K562 (cell line): ENCODE measurements around the gene PNMA8B. TPM values are rescaled to one million over a fixed set of nuclear protein-coding genes. Genes with fewer than 3 reads are reported as not detected.

ENCODE experiments used
- ATAC-seq: fragments of 200-7000 bp; cut with Tn5 transposase; 3 replicates; pipeline ENCODE4 v1.9.1; 2020; ENCODE audit warnings: moderate library complexity
- BruUV-seq: library from RNA; stranded (reverse); fragments of 400-500 nt; replicated peaks from 2 replicates; lab custom pipeline; 2021; lab: Mats Ljungman, UMichigan
- CTCF ChIA-PET: fragments of 300-600 bp; formaldehyde crosslinking; extraction: SDS; loops from one replicate; lab custom pipeline; 2021; ENCODE audit warnings: low intra/inter-chr PET ratio; lab: Yijun Ruan, JAX
- POLR2A ChIA-PET: fragments of 300-600, 350-650 bp; sonication (Branson Sonifier 250); formaldehyde crosslinking; extraction: SDS; loops from one replicate; lab custom pipeline; 2021; ENCODE audit warnings: antibody characterized with exemption, inconsistent platforms; lab: Yijun Ruan, JAX
- DNase-seq, 4 experiments: peaks; one replicate each; pipeline versions ENCODE4 v3.0.0 to v3.0.0-alpha.2; 2011 to 2018; ENCODE audit warnings: low spot score in 3 of 4, mixed read lengths in 3 of 4; ENCODE audit errors: extremely low read depth in 1 of 4
- FAIRE-seq: peaks from 2 replicates; lab custom pipeline; 2011; peaks lifted over from hg19 to GRCh38; lab: Jason Lieb, UNC
- H2AFZ ChIP-seq: 2 replicates; pipeline ENCODE4 v1.6.0; 2011; ENCODE audit warnings: low read depth, low read length, control low read depth, inconsistent platforms
- H3K27ac ChIP-seq: fragments of 200-600 bp; 3 replicates; pipeline ENCODE4 v1.8.0; 2011; ENCODE audit warnings: low read depth, mild to moderate bottlenecking, control low read depth, inconsistent platforms, low read length, moderate library complexity, mixed read lengths; ENCODE audit errors: extremely low read depth
- H3K27me3 ChIP-seq, 2 experiments: fragments of 300-600 bp in 1 of 2; 2 replicates in 1 of 2; 3 replicates in 1 of 2; pipeline versions ENCODE4 v1.6.0 to v1.8.0; 2011; ENCODE audit warnings: inconsistent platforms in 2 of 2, low read length in 2 of 2, mild to moderate bottlenecking in 1 of 2, mixed read lengths in 1 of 2, moderate library complexity in 1 of 2; ENCODE audit not compliant: control insufficient read depth in 2 of 2, insufficient read depth in 2 of 2
- H3K36me3 ChIP-seq: fragments of 300-600 bp; 3 replicates; pipeline ENCODE4 v1.8.0; 2011; ENCODE audit warnings: mild to moderate bottlenecking, low read length, inconsistent platforms; ENCODE audit not compliant: control insufficient read depth, insufficient read depth
- H3K4me1 ChIP-seq, 2 experiments: fragments of 200-600 bp in 1 of 2; replicated peaks in 1 of 2; 2 replicates in 1 of 2; 3 replicates in 1 of 2; pipeline versions ENCODE4 v1.5.1 to v1.8.0; 2011; ENCODE audit warnings: inconsistent platforms in 2 of 2, low read length in 2 of 2, mild to moderate bottlenecking in 1 of 2, mixed read lengths in 1 of 2, moderate library complexity in 1 of 2; ENCODE audit not compliant: control insufficient read depth in 2 of 2, insufficient read depth in 2 of 2
- H3K4me2 ChIP-seq: 2 replicates; pipeline ENCODE4 v1.6.1; 2011; ENCODE audit warnings: low read length, control low read depth, inconsistent platforms, mixed read lengths; ENCODE audit not compliant: insufficient read depth
- H3K4me3 ChIP-seq: fragments of 200-600 bp; sonication (generic), shearing (Covaris generic); 2 replicates; pipeline ENCODE4 v1.5.1; 2016; ENCODE audit warnings: control low read depth, inconsistent platforms
- H3K79me2 ChIP-seq: fragments of 200-600 bp; 3 replicates; pipeline ENCODE4 v1.8.0; 2011; ENCODE audit warnings: low read length, inconsistent platforms; ENCODE audit not compliant: control insufficient read depth, insufficient read depth
- H3K9ac ChIP-seq, 2 experiments: 2 replicates each; pipeline versions ENCODE4 v1.6.0 to v1.6.1; 2011; ENCODE audit warnings: low read depth in 2 of 2, low read length in 2 of 2, control low read depth in 1 of 2, inconsistent platforms in 1 of 2, mild to moderate bottlenecking in 1 of 2, mixed read lengths in 1 of 2; ENCODE audit not compliant: insufficient read depth in 1 of 2
- H3K9me1 ChIP-seq: one replicate; pipeline ENCODE4 v1.6.0; 2011; ENCODE audit warnings: inconsistent platforms, mild to moderate bottlenecking, low read length, moderate library complexity; ENCODE audit not compliant: control insufficient read depth, insufficient read depth
- H3K9me3 ChIP-seq: replicated peaks from 2 replicates; pipeline ENCODE4 v1.5.1; 2011; ENCODE audit warnings: low read depth, low read length, inconsistent platforms; ENCODE audit not compliant: control insufficient read depth, insufficient read depth
- H4K20me1 ChIP-seq: replicated peaks from 2 replicates; pipeline ENCODE4 v1.6.1; 2011; ENCODE audit warnings: low read length, inconsistent platforms, mixed read lengths; ENCODE audit not compliant: control insufficient read depth, insufficient read depth
- C11orf30 ChIP-seq: fragments of 450-650 bp; IDR thresholded peaks from 2 replicates; pipeline ENCODE4 v1.6.1; 2016; ENCODE audit warnings: low read depth, mild to moderate bottlenecking
- CAMTA2 ChIP-seq: fragments of 250-450 bp; sonication (Bioruptor Pico); conservative IDR thresholded peaks from 2 replicates; pipeline ENCODE4 v1.5.1; 2022
- CREB1 ChIP-seq, 2 experiments: sonication (generic) in 1 of 2; formaldehyde crosslinking in 1 of 2; IDR thresholded peaks; 2 replicates each; pipeline versions ENCODE4 v1.6.1 to v1.8.0; 2012 to 2022; ENCODE audit warnings: inconsistent platforms in 1 of 2, mild to moderate bottlenecking in 1 of 2, missing genetic modification reagents in 1 of 2, moderate library complexity in 1 of 2
- CSDE1 ChIP-seq, 2 experiments: fragments of 450-650 bp; IDR thresholded peaks; 2 replicates each; pipeline ENCODE4 v1.6.1; 2016; ENCODE audit warnings: mild to moderate bottlenecking in 1 of 2
- DNMT1 ChIP-seq: fragments of 450-650 bp; IDR thresholded peaks from 2 replicates; pipeline ENCODE4 v1.6.1; 2016; ENCODE audit warnings: antibody characterized with exemption, mild to moderate bottlenecking
- FOXJ2 ChIP-seq: fragments of 200-800 bp; sonication (Bioruptor generic); IDR thresholded peaks from 2 replicates; pipeline ENCODE4 v1.6.1; 2016; ENCODE audit warnings: missing genetic modification characterization, missing compliant biosample characterization
- JUND ChIP-seq, 2 experiments: IDR thresholded peaks; 2 replicates in 1 of 2; 3 replicates in 1 of 2; pipeline ENCODE4 v1.6.1; 2011; ENCODE audit warnings: borderline replicate concordance in 2 of 2, low read depth in 2 of 2, low read length in 2 of 2, improper control_type of control experiment in 1 of 2, missing biosample characterization in 1 of 2, missing genetic modification characterization in 1 of 2, missing genetic modification reagents in 1 of 2
- MEIS2 ChIP-seq: fragments of 450-650 bp; IDR thresholded peaks from 2 replicates; pipeline ENCODE4 v1.6.1; 2014; ENCODE audit warnings: mild to moderate bottlenecking; ENCODE audit not compliant: partially characterized antibody
- RERE ChIP-seq: sonication (generic); formaldehyde crosslinking; IDR thresholded peaks from 2 replicates; pipeline ENCODE4 v1.8.0; 2023; ENCODE audit warnings: missing genetic modification reagents, mild to moderate bottlenecking, borderline replicate concordance
- SRF ChIP-seq, 2 experiments: fragments of 250-450, 450-650 bp in 1 of 2; sonication (Bioruptor Pico) in 1 of 2; sonication (generic) in 1 of 2; formaldehyde crosslinking; IDR thresholded peaks; 2 replicates each; pipeline versions ENCODE4 v1.5.0 to v1.5.1; 2020 to 2022; ENCODE audit warnings: mild to moderate bottlenecking in 1 of 2, missing genetic modification reagents in 1 of 2
- TEAD4 ChIP-seq, 2 experiments: sonication (generic) in 1 of 2; formaldehyde crosslinking in 1 of 2; IDR thresholded peaks; 2 replicates each; pipeline versions ENCODE4 v1.6.1 to v1.8.0; 2012 to 2022; ENCODE audit warnings: borderline replicate concordance in 1 of 2, inconsistent platforms in 1 of 2, low read length in 1 of 2, mild to moderate bottlenecking in 1 of 2, missing genetic modification reagents in 1 of 2
- ZNF224 ChIP-seq: sonication (generic); formaldehyde crosslinking; IDR thresholded peaks from 2 replicates; pipeline ENCODE4 v1.8.0; 2022; ENCODE audit warnings: mild to moderate bottlenecking, missing genetic modification reagents
- ZNF644 ChIP-seq: fragments of 200-800 bp; sonication (Bioruptor generic); IDR thresholded peaks from 2 replicates; pipeline ENCODE4 v1.6.1; 2016; ENCODE audit warnings: low read depth, missing genetic modification characterization, missing compliant biosample characterization
- ZNF764 ChIP-seq: fragments of 250-450 bp; sonication (Bioruptor Pico); IDR thresholded peaks from 2 replicates; pipeline ENCODE4 v1.4.0; 2020; ENCODE audit warnings: low read depth, mild to moderate bottlenecking, moderate library complexity
- WGBS: fragments of 100-300 bp; shearing (Covaris generic); methylation state at CpG from one replicate; pipeline ENCODE4 v1.1.6; 2016; ENCODE audit warnings: low coverage, mixed read lengths; ENCODE audit not compliant: insufficient coverage; ENCODE audit errors: missing lambda C conversion rate; 5-methylcytosine and 5-hydroxymethylcytosine counted together
- in situ Hi-C: fragments of 300-500 bp; cut with MboI; formaldehyde crosslinking; loops from 4 replicates; pipeline ENCODE4 v1.15.0; 2018; ENCODE audit warnings: inconsistent platforms, mixed read lengths
- intact Hi-C: fragments of 100-400 bp; cut with micrococcal nuclease; formaldehyde crosslinking; loops from 2 replicates; pipeline ENCODE4 v1.14.2; 2022
- polyA plus RNA-seq, 8 experiments: library from polyadenylated mRNA; depleted of rRNA in 4 of 8; stranded (reverse) in 5 of 8; unstranded in 3 of 8; fragments of >200 nt; fragmentation: Nextera tagmentation in 2 of 8; fragmentation: Illumina TruSeq in 1 of 8; extraction: Ambion mirVana in 2 of 8; extraction: Trizol in 1 of 8; gene quantifications; 2 replicates each; pipeline versions ENCODE4 v1.2.1 to v1.2.3, GENCODE V29; 2011 to 2014; ENCODE audit warnings: inconsistent platforms in 1 of 8, missing spikeins in 1 of 8
- total RNA-seq, 7 experiments: library from RNA; depleted of rRNA in 6 of 7; stranded (reverse); fragments of >200 nt in 6 of 7; fragmentation: Illumina TruSeq in 2 of 7; extraction: Trizol in 2 of 7; gene quantifications; 2 replicates each; pipeline versions ENCODE4 v1.2.1 to v1.2.3, GENCODE V29; 2011 to 2021; ENCODE audit warnings: low replicate concordance in 1 of 7

The PNMA8B gene
- total and polyA plus RNA-seq, 9 of the 15 experiments (the other 6 are each of a cell fraction or from before 2014, with no cell fraction given), result not detected

GRCh38 chr19:46524308-46524707 is 28.6 kb upstream of the PNMA8B start:
- Histone ChIP-seq H3K9me1 (no peaks in the 10 kb centered on the region), H3K79me2 (no peaks in the 10 kb centered on the region), H3K4me2 (no peak overlapping the region), H4K20me1 (no peaks in the 10 kb centered on the region), H3K9me3 (no peaks in the 10 kb centered on the region; the same call in none of the 2 replicates), H3K4me3 (no peak overlapping the region), H3K4me1 (peaks cover 0 to 11% of the 10 kb centered on the region in 2 experiments; a peak in 1 of 5 replicates), H3K27ac (no peak overlapping the region), H2AFZ (no peak overlapping the region), H3K27me3 (peaks cover 0 to 10% of the 10 kb centered on the region in 2 experiments; a peak in 1 of 5 replicates), H3K9ac (no peak overlapping the region), H3K36me3 (no peaks in the 10 kb centered on the region)
- ChIA-PET POLR2A (interaction anchor here (0.5 kb wide), 1 partner anchor 217 kb away, joined by 3 read pairs; no protein-coding TSS in a partner anchor), CTCF (no interaction called here)
- BruUV-seq, result no TSS peak
- no peak for FAIRE-seq
- WGBS, result 5% methylated on average over 2 of the region's 2 CpGs
- no peak for ATAC-seq
- DNase-seq, result no peak
- in situ Hi-C loops (no loop called here), intact Hi-C loops (no loop called here)
- TF ChIP-seq RERE (CRISPR knock-in tag) (no peak), DNMT1 (no peak), CSDE1 (IDR thresholded peaks at IDR 0.05) (no peak), CAMTA2 (no peak), TEAD4 (IDR thresholded peaks at IDR 0.05; ENCODE audit: low read length) (no peak), TEAD4 (CRISPR knock-in tag; IDR thresholded peaks at IDR 0.05; ENCODE audit: borderline replicate concordance) (no peak), CREB1 (IDR thresholded peaks at IDR 0.05) (no peak), CREB1 (CRISPR knock-in tag; IDR thresholded peaks at IDR 0.05) (no peak), ZNF224 (CRISPR knock-in tag) (no peak), MEIS2 (no peak), C11orf30 (no peak), ZNF764 (CRISPR knock-in tag) (no peak), JUND (IDR thresholded peaks at IDR 0.05; ENCODE audit: borderline replicate concordance, low read depth, low read length) (no peak), JUND (tag; IDR thresholded peaks at IDR 0.05; ENCODE audit: borderline replicate concordance, low read depth, low read length) (no peak), ZNF644 (tag) (no peak), SRF (CRISPR knock-in tag; IDR thresholded peaks at IDR 0.05) (no peak), FOXJ2 (tag) (no peak)
